Glomerular endothelial cell (primary cell): ENCODE measurements around the gene NSMCE1. TPM values are rescaled to one million over a fixed set of nuclear protein-coding genes. Genes with fewer than 3 reads are reported as not detected.
"Not testable (repeated sequence)": the region's sequence is repeated elsewhere in the genome, so short reads cannot be mapped to it uniquely, and the experiment has no call there.

Experiments
- DNase-seq: peaks from one replicate; pipeline ENCODE4 v3.0.0-alpha.2; 2011; ENCODE audit warnings: low read depth, low spot score; ENCODE audit errors: extremely low read depth
- total RNA-seq: library from RNA; depleted of rRNA; stranded (reverse); fragments of >200 nt; gene quantifications from 2 replicates; pipeline ENCODE4 v1.2.3, GENCODE V29; 2015

The NSMCE1 gene
- total RNA-seq, 1 donor from 2014 or later = 44.7 TPM

- DNase-seq = no peak
These were observed 34.9 kb upstream of the NSMCE1 start for GRCh38 chr16:27303256-27304100.

GRCh38 chr16:27302126-27302525 is 33.6 kb upstream of the NSMCE1 start:
- DNase-seq = no peak

GRCh38 chr16:27301236-27301861 is 32.8 kb upstream of the NSMCE1 start:
- no peak for DNase-seq

GRCh38 chr16:27298132-27298531 is 29.6 kb upstream of the NSMCE1 start:
- no peak for DNase-seq

DNA sequence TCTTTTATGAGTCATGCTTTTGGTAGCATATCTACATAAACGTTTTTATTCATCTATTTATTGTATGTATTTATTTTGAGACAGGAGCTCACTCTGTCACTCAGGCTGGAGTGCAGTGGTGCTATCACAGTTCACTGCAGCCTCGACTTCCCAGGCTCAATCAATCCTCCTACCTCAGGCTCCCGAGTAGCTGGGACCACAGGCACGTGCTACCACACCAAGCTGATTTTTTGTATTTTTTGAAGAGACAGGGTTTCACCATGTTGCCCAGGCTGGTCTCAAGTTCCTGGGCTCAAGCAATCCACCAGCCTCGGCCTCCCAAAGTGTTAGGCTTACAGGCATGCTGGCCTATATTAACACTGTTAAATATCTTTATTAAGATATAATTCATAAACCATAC is 24.8 kb upstream of the NSMCE1 start:
- DNase-seq = no peak

DNA sequence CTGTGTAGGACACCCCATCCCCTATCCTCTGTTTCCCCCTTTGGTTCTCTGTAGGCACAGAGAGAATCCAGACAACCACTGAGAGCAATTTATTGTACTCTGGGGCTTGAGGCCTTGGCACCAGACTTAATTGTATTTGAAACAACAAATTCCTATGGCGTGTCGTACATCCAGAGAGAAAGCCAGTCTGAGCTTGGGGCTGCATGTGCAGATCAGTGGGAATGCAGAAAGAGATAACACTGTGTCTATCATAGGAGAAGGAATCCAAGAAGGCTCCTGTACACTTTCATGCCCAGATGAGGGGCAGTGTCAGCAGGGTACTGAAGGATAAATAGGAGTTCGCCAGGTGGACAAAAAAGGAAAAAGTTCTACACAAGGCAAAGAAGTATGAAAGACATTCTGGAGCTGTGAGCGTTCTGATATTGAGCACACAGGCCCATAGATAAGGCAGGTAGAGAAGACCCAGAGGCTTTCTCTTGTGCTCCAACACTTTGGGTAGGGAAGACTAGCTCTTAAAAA is 23.2 kb upstream of the NSMCE1 start:
- no peak for DNase-seq

DNA sequence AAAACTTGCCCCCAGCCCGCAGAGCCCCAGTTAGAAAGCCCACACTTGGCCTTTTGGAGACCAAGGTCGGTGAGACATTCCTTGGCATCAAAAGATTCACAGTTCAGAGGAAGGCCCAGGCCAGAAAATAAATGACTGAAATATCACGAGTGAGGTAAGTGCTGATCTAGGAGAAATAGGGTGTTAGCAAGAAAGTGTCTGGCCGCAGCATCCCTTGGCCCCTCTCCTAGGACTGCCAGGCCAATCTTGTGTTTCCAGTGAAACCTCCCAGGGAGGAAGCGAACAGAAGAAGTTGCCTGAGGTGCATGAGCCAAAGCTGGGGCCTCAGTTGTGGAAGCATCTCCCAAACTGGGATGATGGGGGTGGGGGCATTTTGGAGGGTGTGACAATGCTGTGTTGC is 22.5 kb upstream of the NSMCE1 start:
- no peak for DNase-seq

DNA sequence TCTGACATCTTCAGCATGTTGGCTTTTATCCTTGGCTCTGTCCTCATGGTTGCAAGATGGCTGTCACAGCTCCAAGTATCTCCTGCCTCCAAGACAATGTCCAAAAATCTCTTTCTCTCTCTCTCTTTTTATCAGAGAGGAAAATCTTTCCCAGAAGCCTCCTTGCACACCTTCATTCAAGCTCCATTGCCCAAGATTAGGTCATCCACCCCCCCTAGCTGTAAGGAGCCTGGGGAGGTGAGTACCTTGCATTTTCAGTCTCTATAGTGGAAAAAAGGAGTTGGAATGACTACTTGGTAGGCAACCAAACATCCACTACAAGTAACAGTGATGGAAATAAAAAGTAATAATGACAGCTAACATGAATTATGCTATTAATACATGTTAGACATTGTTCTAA is 22.0 kb upstream of the NSMCE1 start:
- DNase-seq = no peak

DNA sequence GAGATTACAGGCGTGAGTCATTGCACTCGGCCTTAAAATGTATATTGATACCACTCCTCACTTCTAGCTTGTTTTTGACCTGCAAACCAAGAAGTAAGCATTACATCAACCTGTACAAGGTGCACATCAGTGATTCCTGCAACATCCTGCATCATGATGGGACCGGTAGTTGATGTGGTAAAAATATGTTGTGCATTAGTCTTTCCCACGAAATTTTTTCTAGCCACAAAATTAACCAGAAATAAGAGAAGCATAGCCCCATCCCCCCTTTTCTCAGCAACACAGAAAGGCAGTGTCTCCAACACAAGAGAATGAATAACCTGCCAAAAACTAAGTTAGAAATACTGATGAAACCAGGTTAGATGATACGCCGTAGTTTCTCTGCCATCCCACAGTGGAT is 21.1 kb upstream of the NSMCE1 start:
- DNase-seq = no peak

DNA sequence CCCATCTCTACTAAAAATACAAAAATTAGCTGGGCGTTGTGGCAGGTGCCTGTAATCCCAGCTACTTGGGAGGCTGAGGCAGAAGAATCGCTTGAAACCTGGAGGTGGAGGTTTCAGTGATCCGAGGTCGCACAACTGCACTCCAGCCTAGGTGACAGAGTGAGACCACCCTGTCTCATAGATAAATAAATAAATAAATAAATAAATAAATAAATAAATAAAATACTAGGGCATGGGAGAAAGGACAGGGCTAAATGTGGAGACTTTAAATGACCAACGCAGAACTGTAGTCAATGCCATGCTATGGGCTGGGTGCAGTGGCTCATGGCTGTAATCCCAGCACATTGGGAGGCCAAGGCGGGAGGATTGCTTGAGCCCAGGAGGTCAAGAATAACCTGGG is 19.7 kb upstream of the NSMCE1 start:
- DNase-seq = not testable (repeated sequence)

DNA sequence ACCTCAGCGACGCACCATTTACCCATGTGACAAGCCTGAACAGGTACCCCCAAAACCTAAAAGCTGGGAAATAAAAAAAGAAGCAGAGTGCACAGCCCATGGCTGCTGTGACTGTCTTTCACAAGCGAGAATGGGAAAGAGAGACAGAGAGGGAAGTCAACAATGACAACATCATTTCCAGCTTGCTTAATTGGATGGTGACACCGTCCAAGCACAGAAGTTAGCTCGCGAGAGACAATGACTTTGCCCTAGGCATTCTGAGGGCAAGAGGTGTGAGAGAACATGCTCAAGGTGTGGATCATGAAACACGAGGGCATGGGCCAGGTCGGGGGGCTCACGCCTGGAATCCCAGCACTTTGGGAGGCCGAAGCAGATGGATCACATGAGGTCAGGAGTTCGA is 19.3 kb upstream of the NSMCE1 start:
- no peak for DNase-seq

DNA sequence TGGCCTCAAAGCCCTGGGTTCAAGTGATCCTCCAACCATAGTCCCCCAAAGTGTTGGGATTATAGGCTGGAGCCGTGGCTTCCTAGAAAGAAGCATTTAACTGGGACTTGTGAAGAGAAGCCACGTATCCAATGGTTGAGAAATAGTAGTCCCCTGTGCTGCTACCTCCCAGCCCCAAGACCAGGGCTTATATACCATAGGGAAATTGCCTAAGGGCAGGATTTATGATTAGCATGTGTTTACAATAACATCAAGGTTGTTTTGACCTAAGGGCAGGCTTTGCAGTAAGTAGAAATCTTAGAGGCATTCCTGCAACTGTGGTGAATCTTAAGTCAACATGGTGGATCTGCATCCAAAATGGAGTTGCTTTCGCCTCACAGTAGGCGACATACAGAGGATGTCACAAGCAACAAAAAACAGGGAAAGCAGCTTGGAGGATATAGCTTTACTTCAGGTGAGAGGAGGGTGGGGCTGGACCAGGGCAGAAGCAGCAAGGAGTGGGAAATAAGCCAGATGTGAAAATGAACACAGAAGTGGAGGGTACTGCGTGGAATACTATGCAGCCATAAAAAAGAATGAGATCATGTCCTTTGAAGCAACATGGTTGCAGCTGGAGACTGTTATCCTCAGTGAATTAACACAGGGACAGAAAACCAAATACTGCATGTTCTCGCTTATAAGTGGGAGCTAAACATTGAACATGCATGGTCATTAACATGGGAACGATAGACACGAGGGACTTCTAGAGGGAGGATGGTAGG is 18.7 kb upstream of the NSMCE1 start:
- no peak for DNase-seq

DNA sequence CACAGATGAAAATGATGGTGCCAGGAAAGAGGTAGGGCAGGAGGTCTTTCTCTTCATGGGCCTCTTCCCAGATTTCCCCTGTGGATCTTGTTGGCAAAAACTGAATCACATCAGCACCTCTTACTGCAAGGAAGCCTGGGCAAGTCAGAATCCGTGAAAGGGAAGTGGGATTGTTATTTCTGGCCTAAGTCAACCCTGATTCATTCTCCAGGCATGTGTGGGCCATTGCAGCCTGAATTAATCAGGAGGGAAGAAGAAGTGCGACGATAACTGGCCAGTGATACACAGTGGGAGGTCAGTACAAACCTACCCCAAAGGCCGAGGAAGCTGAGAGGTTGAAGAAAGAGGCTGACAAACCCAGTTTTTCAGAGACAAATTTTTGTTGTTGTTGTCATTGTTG is 17.9 kb upstream of the NSMCE1 start:
- peak; percentile 95 for DNase-seq

- no peak for DNase-seq
These were observed 17.2 kb upstream of the NSMCE1 start for GRCh38 chr16:27285676-27286196.

- no peak for DNase-seq
These were observed 16.5 kb upstream of the NSMCE1 start for GRCh38 chr16:27284865-27285675.

- no peak for DNase-seq
These were observed 12.7 kb upstream of the NSMCE1 start for GRCh38 chr16:27281243-27281642.

DNA sequence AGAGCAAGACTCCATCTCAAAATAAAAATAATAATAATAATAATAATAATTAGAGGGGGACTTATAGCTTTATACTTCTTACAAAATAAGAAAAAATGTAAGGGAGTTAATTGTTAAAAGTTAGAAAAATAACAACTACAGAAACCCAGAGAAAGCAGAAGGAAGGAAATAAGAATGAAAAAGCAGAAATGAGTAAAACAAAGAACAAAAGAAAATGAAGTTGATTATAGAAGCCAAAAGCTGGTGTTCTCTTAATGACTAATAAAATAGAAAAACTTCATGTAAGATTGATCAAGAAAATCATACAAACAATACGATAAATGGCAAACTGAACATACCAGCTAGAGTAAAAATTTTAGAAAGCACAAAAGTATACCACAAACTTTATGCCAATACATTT is 6.8 kb upstream of the NSMCE1 start:
- DNase-seq = no peak

- DNase-seq = not testable (repeated sequence)
These were observed 5.9 kb upstream of the NSMCE1 start for GRCh38 chr16:27274424-27274874.

GRCh38 chr16:27273670-27274423 is 5.3 kb upstream of the NSMCE1 start:
- DNase-seq = no peak

- no peak for DNase-seq
These were observed 4.7 kb upstream of the NSMCE1 start for GRCh38 chr16:27273330-27273669.
